Left renal pelvis (tissue), 4 donors: Measurements from ENCODE around the gene ADAMTS3. TPM values are rescaled to one million over a fixed set of nuclear protein-coding genes. Genes with fewer than 3 reads are reported as not detected.

ENCODE experiments used
- DNase-seq, 4 donors: peaks; one replicate each; pipeline ENCODE4 v3.0.0-alpha.2; 2013; ENCODE audit warnings: low read depth in 4 of 4, low spot score in 3 of 4
- polyA plus RNA-seq, 4 donors: library from polyadenylated mRNA; unstranded; fragments of 120-200 nt; gene quantifications; one replicate each; pipeline ENCODE4 v1.2.1, GENCODE V29; 2013; ENCODE audit not compliant: insufficient read length in 4 of 4

The ADAMTS3 gene
- polyA plus RNA-seq, 4 donors: 9.8 to 18.1 (median 12.4) TPM

- DNase-seq: no peak
Measured at GRCh38 chr4:72305620-72306019, 263.4 kb downstream of the ADAMTS3 start.

DNA sequence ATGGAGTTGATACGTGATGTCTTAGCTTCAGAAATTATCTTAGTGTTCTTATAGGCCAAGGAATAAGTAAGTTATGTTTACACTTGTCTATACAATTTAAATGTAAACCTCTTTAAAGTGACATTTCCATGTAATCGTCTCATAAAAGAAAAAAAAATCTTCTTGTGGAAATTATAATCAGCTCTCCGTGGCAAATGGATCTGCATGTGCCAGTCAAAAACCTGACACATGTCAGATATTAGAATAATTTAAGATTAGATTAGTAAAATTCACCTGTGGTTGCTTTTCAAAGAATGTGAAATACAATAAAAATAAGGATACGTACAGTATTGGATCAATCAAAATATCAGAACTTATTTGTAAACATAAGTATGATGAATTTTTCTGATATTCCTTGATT, 263.9 kb downstream of the ADAMTS3 start:
- no peak for DNase-seq

- peak in 1 of 4 donors; percentile 41 for DNase-seq
Measured at GRCh38 chr4:72302981-72303704, 265.9 kb downstream of the ADAMTS3 start.

- DNase-seq: no peak
Measured at GRCh38 chr4:72301759-72302158, 267.3 kb downstream of the ADAMTS3 start.

GRCh38 chr4:72300126-72300525, 268.9 kb downstream of the ADAMTS3 start:
- no peak for DNase-seq

GRCh38 chr4:72295966-72296557, 273.0 kb downstream of the ADAMTS3 start:
- peak in 1 of 4 donors; percentile 31 for DNase-seq

GRCh38 chr4:72290737-72291136, 278.3 kb downstream of the ADAMTS3 start:
- DNase-seq: no peak

DNA sequence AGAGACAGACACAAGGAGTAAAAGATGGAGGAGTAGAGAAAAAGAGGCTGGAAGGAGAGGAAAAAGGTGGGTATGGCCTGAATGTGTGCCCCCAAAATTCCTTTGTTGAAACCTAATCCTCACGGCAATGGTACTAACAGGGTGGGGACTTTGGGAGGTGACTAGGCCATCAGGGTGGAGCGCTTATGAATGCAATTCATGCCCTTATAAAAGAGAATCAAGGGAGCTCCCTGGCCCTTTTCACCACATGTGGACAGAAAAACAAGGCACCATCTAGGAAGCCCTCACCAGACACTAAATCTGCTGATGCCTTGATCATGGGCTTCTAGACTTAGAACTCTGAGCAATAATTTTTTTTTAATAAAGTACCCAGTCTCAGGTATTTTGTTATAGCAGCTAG, 282.1 kb downstream of the ADAMTS3 start:
- no peak for DNase-seq

DNA sequence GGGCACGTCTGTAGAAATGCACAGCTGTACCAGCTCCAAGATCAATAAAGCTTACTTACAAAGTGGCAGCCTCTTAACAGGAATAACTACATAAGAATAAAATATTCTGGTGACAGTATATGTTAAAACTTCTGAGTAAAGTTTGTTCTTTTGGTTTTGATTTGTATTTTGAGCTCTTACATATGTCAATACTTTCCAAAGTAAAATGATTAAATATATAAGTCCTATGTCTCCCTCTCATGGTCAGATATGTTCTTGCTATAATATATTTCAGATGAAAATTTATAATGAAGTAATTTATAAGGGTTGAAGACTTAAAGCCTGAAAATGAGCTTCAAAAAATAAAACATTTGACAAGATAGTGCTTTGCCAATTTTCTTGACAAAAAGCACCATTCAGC, 282.8 kb downstream of the ADAMTS3 start:
- DNase-seq: no peak

- no peak for DNase-seq
Measured at GRCh38 chr4:72283357-72283756, 285.7 kb downstream of the ADAMTS3 start.

GRCh38 chr4:72280252-72280651, 288.8 kb downstream of the ADAMTS3 start:
- no peak for DNase-seq

GRCh38 chr4:72275381-72275780, 293.6 kb downstream of the ADAMTS3 start:
- no peak for DNase-seq

DNA sequence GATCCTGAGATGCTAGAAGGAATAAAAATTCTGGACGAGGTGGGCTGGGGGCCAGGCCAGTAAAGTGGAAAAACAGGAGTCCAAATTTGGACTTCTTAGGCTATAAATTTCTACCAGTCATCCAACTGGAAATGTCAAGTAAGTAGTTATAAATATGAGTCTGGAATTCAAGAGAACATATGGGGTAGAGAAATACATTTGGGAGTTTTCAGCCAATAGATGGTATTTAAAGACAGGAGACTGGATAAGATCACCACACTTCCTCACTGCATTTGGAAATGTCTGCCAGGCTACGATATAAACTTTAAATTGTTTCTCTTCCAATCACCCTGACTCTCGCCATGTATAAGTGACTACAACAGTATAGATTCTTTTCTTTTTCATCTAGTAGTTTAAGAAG, 294.8 kb downstream of the ADAMTS3 start:
- DNase-seq: no peak

DNA sequence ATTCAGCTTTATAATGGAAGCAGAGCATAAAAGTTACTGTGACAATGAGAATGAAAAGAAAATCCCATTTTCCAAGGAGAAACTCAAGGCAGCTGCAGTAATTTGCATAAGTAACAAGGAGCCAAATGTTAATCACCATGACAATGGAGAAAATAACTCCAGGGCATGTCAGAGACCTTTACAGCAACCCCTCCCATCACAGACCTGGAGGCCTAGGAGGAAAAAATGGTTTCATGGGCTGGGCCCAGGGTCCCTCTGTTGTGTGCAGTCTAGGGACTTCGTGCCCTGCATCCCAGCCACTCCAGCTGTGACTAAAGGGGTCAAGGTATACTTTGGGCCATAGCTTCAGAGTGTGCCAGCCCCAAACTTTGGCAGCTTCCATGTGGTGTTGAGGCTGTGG, 313.8 kb downstream of the ADAMTS3 start:
- DNase-seq: no peak

DNA sequence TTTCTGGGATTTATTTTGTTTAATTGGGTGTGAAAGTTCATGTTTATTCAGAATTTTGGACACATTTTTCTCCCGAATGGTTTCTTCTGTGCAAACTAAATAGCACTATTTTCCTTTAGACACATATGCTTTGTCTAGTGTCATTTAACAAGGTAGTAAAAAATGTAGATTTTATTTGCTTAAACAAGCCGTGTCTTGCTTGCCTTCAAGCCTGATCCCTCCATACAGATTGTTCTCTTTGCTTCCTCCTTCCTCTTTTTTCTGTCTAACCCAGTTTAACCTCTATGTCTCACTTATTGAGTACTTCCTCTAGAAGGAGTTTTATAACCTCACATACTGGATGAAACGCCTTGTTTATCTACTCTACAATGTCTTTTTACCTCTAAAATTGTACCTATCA, 325.4 kb downstream of the ADAMTS3 start:
- no peak for DNase-seq

DNA sequence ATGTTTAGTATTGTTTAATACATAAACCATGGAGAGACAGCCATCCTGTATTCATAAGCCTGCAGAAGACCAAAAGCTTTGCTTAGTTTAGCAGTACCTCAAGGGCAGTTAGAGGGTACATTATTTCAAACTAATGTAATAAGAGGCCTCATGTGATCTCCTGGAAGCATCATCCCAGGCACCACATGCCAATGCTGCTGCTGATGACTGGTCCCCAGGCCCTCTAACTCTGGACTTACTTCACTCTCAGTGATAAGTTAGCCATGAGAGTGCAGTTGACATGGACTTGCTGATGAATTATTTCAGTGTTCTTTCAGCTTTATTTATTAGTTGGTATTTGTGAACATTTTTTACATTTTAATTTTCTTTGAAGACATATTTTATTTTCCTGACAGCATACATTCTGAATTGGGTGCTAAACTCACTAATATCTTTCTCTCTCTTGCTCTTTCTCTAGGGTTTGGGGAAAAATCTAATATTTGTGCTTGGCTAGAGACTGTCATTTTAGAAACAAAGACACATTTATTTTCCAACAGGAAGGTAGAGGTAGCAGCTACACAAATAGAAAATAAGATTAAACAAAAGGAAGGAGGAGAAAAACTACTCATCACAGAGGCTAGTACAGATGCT, 329.4 kb downstream of the ADAMTS3 start:
- DNase-seq: no peak
